IPS-20b (cell line): ENCODE results near the gene CCL28.

Source experiments
- H3K27ac ChIP-seq: one replicate; pipeline ENCODE4 v1.5.1; 2013; ENCODE audit warnings: low read length
- H3K27me3 ChIP-seq: 2 replicates; pipeline ENCODE4 v1.6.1; 2013; ENCODE audit warnings: mild to moderate bottlenecking, low read length, inconsistent platforms; ENCODE audit not compliant: insufficient read depth
- H3K36me3 ChIP-seq: 2 replicates; pipeline ENCODE4 v1.6.1; 2013; ENCODE audit warnings: low read depth, mild to moderate bottlenecking, inconsistent platforms, low read length, moderate library complexity; ENCODE audit not compliant: insufficient read depth
- H3K4me1 ChIP-seq: 2 replicates; pipeline ENCODE4 v1.6.1; 2013; ENCODE audit warnings: mild to moderate bottlenecking, control low read depth, inconsistent platforms, low read length, moderate library complexity; ENCODE audit not compliant: insufficient read depth
- H3K4me3 ChIP-seq: 2 replicates; pipeline ENCODE4 v1.5.1; 2013; ENCODE audit warnings: mild to moderate bottlenecking, low read length, inconsistent platforms
- H3K9ac ChIP-seq: 2 replicates; pipeline ENCODE4 v1.6.1; 2013; ENCODE audit warnings: low read depth, mild to moderate bottlenecking, inconsistent platforms, low read length, moderate library complexity
- H3K9me3 ChIP-seq: 2 replicates; pipeline ENCODE4 v1.6.1; 2013; ENCODE audit warnings: mild to moderate bottlenecking, low read depth, low read length, inconsistent platforms; ENCODE audit not compliant: insufficient read depth

Gene CCL28

DNA sequence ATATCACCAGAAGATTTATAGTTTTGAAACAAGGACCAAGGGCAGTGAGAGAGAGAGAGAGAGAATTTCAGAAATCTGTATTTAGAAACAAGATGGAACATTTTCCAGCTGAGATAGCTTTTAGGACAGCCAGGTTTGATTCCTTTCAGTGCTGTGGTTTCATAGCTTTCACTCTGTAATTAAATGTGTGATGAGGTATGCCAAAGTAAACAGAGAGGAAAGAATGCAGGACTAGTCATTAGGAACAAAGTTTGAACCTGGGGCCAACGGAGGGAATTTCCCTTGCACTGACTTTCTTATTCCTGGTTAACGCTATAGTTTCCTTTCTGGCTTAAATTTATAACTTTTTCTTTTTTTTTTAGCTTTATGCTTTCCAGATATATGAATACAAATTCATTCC is 10.0 kb upstream of the CCL28 start:
- Histone ChIP-seq H3K9ac (no peak overlapping the region), H3K9me3 (peaks cover 5% of the 10 kb centered on the region; the same call in 1 of the 2 replicates), H3K4me3 (no peak overlapping the region), H3K36me3 (no peaks in the 10 kb centered on the region), H3K4me1 (no peaks in the 10 kb centered on the region), H3K27me3 (no peaks in the 10 kb centered on the region), H3K27ac (no peak overlapping the region)

DNA sequence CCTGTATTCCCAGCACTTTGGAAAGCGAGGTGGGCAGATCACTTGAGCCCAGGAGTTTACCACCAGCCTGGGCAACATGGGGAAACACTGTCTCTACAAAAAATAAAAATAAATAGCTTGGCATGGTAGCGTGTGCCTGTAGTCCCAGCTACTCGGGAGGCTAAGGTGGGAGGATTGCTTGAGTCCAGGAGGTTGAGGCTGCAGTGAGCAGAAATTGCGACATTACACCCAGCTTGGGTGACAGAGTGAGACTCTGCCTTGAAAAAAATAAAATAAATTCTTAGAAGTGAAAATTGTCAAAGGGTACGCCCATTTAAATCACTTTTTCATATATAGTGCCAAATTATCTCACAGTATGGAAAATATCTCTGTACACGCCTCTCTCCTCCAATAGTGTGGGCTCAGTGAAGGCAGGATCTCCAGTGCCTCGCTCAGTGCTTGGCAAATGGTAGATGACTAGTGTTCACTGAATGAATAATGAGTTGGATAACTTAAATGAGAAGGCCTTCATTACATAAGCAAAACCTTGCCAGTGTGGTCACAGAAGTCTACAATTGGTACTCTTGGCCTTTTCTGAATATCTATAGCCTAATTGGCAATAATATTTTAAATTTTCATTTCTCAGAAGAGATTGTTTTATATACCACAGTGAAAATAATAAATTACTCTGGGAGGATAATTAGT is 9.4 kb upstream of the CCL28 start:
- no peaks in the 10 kb centered on the region for H3K27me3 ChIP-seq
- no peaks in the 10 kb centered on the region for H3K4me1 ChIP-seq
- H3K27ac ChIP-seq: no peak overlapping the region
- H3K9me3 ChIP-seq: no peaks in the 10 kb centered on the region
- no peak overlapping the region for H3K4me3 ChIP-seq
- no peaks in the 10 kb centered on the region for H3K36me3 ChIP-seq
- H3K9ac ChIP-seq: no peak overlapping the region

DNA sequence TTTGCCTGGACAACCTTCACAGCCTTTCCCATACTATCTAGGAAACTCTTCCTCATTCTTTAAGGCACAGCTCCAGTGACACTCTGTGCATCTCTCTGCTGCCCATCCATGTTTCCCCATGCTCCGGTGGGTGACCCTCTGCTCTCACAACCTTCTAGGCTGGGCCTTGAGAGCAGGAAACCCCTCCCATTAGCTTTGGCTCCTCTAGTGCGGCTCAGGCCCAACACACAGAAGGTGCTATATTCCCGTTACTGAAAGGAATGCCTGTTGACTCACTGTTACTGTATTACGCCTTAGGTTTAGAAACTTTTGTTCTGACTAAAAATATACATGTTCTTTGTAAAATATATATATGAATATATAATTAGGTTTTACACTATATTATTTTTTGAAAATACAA is 8.1 kb upstream of the CCL28 start:
- no peaks in the 10 kb centered on the region for H3K4me1 ChIP-seq
- no peaks in the 10 kb centered on the region for H3K36me3 ChIP-seq
- H3K27me3 ChIP-seq: no peaks in the 10 kb centered on the region
- no peaks in the 10 kb centered on the region for H3K9me3 ChIP-seq
- H3K4me3 ChIP-seq: no peak overlapping the region
- no peak overlapping the region for H3K27ac ChIP-seq
- H3K9ac ChIP-seq: no peak overlapping the region

GRCh38 chr5:43418561-43418960 is 6.4 kb upstream of the CCL28 start:
- H3K9ac ChIP-seq: no peak overlapping the region
- H3K36me3 ChIP-seq: no peaks in the 10 kb centered on the region
- no peak overlapping the region for H3K27ac ChIP-seq
- no peaks in the 10 kb centered on the region for H3K4me1 ChIP-seq
- no peaks in the 10 kb centered on the region for H3K27me3 ChIP-seq
- no peaks in the 10 kb centered on the region for H3K9me3 ChIP-seq
- no peak overlapping the region for H3K4me3 ChIP-seq

- no peaks in the 10 kb centered on the region for H3K27me3 ChIP-seq
- H3K4me1 ChIP-seq: no peaks in the 10 kb centered on the region
- no peak overlapping the region for H3K9ac ChIP-seq
- no peaks in the 10 kb centered on the region for H3K36me3 ChIP-seq
- no peak overlapping the region for H3K27ac ChIP-seq
- H3K4me3 ChIP-seq: no peak overlapping the region
- H3K9me3 ChIP-seq: no peaks in the 10 kb centered on the region
Measured at GRCh38 chr5:43416803-43417394, 4.7 kb upstream of the CCL28 start.

DNA sequence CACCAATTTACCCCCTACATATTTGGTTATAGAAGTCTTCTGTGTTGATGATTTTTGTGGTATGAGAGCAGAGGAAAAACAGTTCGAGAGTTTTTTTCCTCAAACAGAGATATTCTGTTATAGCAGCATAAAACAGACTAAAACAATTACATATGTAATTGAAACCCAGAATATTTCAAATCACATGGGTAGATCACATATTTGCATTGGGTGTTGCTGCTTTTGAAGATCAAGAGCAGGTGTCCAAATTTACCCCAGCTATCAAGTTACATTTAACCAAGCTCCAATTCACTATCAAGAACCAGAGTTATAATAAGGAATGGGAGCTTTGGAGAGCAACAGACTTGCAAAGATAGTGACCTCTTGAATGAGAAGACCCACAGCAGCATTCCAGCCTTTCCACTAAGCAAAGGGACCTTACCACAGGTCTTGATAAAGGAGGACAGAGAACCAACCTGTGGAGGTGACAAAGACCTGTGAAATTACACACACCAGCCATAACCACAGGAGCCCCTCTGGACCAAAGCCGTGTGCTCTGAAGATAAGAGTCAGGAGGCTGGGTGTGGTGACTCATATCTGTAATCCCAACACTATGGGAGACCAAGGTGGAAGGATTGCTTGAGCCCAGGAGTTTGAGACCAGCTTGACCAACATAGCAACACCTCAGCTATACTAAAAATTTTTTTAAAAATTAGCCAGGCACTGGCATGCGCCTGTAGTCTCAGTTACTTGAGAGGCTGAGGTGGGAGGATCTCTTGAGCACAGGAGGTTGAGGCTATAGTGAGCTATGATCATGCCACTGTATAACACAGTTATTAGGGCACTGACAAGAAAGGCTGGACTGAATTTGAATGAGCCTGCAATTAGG is 4.0 kb upstream of the CCL28 start:
- Histone ChIP-seq H3K27ac (no peak overlapping the region), H3K9me3 (no peaks in the 10 kb centered on the region), H3K27me3 (no peaks in the 10 kb centered on the region), H3K4me1 (no peaks in the 10 kb centered on the region), H3K4me3 (no peak overlapping the region), H3K36me3 (no peaks in the 10 kb centered on the region), H3K9ac (no peak overlapping the region)

DNA sequence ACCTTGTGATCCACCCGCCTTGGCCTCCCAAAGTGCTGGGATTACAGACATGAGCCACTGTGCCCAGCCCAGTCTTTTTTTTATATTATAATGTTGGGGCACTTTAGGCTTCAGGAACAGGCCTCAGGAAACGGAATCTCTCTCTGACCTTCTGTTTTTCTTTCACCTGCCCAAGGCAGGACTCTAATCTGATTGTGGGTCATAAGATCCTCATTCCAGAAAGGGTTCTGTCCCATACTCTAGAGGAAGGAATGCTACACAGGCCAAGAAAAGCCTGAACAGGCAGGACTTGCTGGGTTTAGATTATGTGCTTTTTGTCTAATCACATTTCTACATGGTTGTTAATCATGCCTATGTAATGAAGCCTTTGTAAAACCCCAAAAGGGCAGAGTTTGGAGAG is 1.8 kb upstream of the CCL28 start:
- Histone ChIP-seq H3K9ac (no peak overlapping the region), H3K9me3 (no peaks in the 10 kb centered on the region), H3K36me3 (no peaks in the 10 kb centered on the region), H3K27me3 (no peaks in the 10 kb centered on the region), H3K27ac (no peak overlapping the region), H3K4me1 (no peaks in the 10 kb centered on the region), H3K4me3 (no peak overlapping the region)

DNA sequence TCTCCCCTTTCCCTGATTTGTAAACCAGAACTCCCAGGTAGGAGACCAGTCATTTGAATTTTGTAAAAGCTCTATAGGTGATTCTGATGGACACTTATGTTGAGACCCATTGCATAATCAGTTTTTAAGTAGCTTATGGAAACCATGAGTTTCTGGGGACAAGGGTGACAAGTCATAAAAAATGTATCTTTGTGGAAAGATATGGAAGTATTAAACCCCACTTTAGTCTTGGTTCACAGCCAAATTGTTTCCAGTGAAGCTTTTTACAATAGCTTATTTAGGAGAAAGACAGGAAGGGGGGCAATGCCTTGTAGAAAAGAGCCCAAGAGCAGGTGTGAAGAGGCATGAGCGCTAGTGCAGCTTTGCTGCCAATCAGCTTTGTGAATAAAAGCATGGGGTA is 453 bp upstream of the CCL28 start:
- Histone ChIP-seq H3K9ac (no peak overlapping the region), H3K4me3 (no peak overlapping the region), H3K9me3 (no peaks in the 10 kb centered on the region), H3K36me3 (no peaks in the 10 kb centered on the region), H3K27ac (no peak overlapping the region), H3K4me1 (no peaks in the 10 kb centered on the region), H3K27me3 (no peaks in the 10 kb centered on the region)

GRCh38 chr5:43411495-43411894 is 696 bp downstream of the CCL28 start:
- Histone ChIP-seq H3K9ac (no peak overlapping the region), H3K27ac (no peak overlapping the region), H3K4me3 (no peak overlapping the region)

DNA sequence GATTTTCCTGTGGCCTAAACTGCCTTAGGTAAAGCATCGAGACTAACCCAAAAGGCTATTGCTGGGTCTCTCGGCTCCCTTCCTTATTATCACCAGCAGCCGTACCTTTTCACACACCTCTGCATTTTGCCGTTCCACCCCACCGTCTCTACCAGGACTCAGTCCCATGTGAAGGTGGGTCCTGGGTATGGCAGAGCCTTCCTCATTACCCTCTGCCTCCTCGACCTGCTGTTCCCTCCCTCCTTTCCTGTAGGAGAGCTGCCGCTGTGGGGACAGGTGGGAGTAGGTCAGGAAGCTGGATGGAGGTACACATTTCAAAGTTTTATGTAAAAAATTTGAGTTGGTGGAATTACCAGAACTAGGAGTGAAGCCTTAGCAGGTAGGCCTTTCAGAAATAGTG is 1.8 kb downstream of the CCL28 start:
- H3K4me1 ChIP-seq: no peaks in the 10 kb centered on the region
- no peak overlapping the region for H3K27ac ChIP-seq
- H3K36me3 ChIP-seq: no peaks in the 10 kb centered on the region
- H3K9me3 ChIP-seq: no peaks in the 10 kb centered on the region
- H3K9ac ChIP-seq: no peak overlapping the region
- no peaks in the 10 kb centered on the region for H3K27me3 ChIP-seq
- no peak overlapping the region for H3K4me3 ChIP-seq

More at GRCh38 chr5:43411495-43411894, 696 bp downstream of the CCL28 start:
- no peaks in the 10 kb centered on the region for H3K9me3 ChIP-seq
- H3K27me3 ChIP-seq: no peaks in the 10 kb centered on the region
- no peaks in the 10 kb centered on the region for H3K36me3 ChIP-seq
- no peaks in the 10 kb centered on the region for H3K4me1 ChIP-seq

DNA sequence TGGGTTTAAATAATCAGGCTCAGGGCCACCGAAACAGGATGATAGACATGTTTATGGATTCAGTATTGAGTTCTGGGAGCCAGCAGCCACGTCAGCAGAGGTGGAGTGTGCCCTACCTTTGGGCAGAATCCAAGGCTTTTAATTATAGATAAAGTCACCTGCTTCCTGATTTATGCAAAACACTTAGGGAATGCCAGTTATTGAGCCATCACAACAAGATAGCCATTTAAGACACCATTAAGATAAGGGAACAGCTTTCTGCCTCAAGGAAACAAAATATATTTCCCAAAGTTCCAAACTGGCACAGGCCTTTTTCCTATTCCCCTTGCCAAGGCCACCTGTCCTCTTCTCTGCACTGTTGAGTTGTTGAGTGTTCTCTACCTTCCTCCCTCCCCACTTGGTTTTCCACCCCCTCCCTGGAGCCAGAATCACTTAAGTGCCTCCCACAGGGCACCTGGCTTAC is 2.4 kb downstream of the CCL28 start:
- H3K27ac ChIP-seq: no peak overlapping the region
- no peaks in the 10 kb centered on the region for H3K27me3 ChIP-seq
- H3K36me3 ChIP-seq: no peaks in the 10 kb centered on the region
- H3K4me1 ChIP-seq: no peaks in the 10 kb centered on the region
- H3K9me3 ChIP-seq: no peaks in the 10 kb centered on the region
- no peak overlapping the region for H3K4me3 ChIP-seq
- no peak overlapping the region for H3K9ac ChIP-seq
